ENCODE results near the gene SLC39A11.

SLC39A11 gene

GRCh38 chr17:72877348-72877747 is 215.1 kb downstream of the SLC39A11 start:
- TF ChIP-seq, protein P1, sequence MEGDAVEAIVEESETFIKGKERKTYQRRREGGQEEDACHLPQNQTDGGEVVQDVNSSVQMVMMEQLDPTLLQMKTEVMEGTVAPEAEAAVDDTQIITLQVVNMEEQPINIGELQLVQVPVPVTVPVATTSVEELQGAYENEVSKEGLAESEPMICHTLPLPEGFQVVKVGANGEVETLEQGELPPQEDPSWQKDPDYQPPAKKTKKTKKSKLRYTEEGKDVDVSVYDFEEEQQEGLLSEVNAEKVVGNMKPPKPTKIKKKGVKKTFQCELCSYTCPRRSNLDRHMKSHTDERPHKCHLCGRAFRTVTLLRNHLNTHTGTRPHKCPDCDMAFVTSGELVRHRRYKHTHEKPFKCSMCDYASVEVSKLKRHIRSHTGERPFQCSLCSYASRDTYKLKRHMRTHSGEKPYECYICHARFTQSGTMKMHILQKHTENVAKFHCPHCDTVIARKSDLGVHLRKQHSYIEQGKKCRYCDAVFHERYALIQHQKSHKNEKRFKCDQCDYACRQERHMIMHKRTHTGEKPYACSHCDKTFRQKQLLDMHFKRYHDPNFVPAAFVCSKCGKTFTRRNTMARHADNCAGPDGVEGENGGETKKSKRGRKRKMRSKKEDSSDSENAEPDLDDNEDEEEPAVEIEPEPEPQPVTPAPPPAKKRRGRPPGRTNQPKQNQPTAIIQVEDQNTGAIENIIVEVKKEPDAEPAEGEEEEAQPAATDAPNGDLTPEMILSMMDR (conservative IDR thresholded peaks at IDR 0.05; ENCODE audit: low read length) = no peak
- no peak for DNase-seq (ENCODE audit: low read depth)
- no peak overlapping the region for H3K4me3 ChIP-seq (ENCODE audit: low read length)

DNA sequence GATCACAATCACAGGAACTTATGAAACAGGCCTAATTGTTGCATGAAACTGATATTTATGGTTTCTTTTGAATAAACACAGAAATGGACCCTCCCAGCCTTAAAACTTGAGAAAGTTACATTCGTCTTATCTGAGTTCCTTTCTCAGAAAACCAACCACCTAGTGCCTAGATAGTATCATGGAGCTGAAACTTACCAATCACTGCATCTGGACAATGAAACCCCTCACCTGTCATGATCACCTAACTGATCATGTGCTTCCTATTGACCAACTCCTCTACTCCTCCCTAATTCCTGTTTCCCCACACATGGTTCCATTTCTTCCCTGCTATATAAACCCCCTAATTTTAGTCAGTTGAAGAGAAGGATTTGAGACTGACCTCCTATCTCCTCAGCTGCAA is 216.1 kb downstream of the SLC39A11 start:
- TF ChIP-seq, protein P1 (conservative IDR thresholded peaks at IDR 0.05; ENCODE audit: low read length) = no peak
- DNase-seq (ENCODE audit: low read depth) = no peak
- no peak overlapping the region for H3K4me3 ChIP-seq (ENCODE audit: low read length)

DNA sequence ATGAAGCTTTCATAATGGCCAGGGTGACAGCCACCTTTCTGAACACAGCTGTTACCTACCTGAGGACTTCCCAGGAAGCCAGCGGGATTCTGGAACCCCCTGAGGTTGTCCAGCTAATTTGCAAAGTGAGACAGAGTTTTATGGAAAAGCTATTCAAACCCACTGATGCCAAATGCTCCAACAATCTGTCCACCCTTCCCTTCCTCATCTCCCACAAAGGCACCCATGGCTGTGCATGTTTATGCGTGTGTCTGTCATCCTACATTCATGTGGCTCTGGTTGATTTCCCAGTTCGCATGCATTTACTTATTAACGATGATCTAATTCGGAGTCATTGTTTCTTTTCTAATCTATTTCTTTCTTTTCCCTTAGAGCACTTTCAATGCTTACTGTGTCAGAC is 217.1 kb downstream of the SLC39A11 start:
- DNase-seq (ENCODE audit: low read depth) = no peak
- H3K4me3 ChIP-seq (ENCODE audit: low read length) = no peak overlapping the region
- TF ChIP-seq, protein P1 (conservative IDR thresholded peaks at IDR 0.05; ENCODE audit: low read length) = no peak

DNA sequence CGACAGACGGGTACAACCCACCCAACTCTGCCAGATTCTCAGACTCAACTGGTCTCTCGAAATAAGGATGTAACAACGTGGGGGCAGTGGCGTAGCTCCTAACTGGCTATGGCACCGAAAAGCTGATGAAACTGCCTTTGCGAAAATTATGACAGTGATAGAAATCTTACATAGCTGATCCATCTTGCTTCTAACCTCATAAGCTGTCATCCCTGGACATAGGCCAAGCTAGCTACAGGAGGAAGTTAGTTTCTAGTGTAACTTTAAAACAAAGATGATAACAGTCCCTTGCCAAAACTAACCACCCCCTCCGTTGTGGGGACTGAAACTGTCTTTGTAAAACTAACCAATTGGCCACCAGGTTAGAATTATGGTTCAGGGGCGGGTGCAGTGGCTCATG is 220.1 kb downstream of the SLC39A11 start:
- TF ChIP-seq, protein P1 (conservative IDR thresholded peaks at IDR 0.05; ENCODE audit: low read length) = no peak
- no peak for DNase-seq (ENCODE audit: low read depth)
- H3K4me3 ChIP-seq (ENCODE audit: low read length) = no peak overlapping the region

- no peak overlapping the region for H3K4me3 ChIP-seq (ENCODE audit: low read length)
- TF ChIP-seq, protein P1 (conservative IDR thresholded peaks at IDR 0.05; ENCODE audit: low read length) = no peak
- no peak for DNase-seq (ENCODE audit: low read depth)
These were observed 222.0 kb downstream of the SLC39A11 start for GRCh38 chr17:72870367-72870985.

GRCh38 chr17:72869630-72870029 is 222.9 kb downstream of the SLC39A11 start:
- no peak overlapping the region for H3K4me3 ChIP-seq (ENCODE audit: low read length)
- DNase-seq (ENCODE audit: low read depth) = no peak
- TF ChIP-seq, protein P1 (conservative IDR thresholded peaks at IDR 0.05; ENCODE audit: low read length) = no peak

- no peak for DNase-seq (ENCODE audit: low read depth)
- H3K4me3 ChIP-seq (ENCODE audit: low read length) = no peak overlapping the region
- TF ChIP-seq, protein P1 (conservative IDR thresholded peaks at IDR 0.05; ENCODE audit: low read length) = no peak
These were observed 226.5 kb downstream of the SLC39A11 start for GRCh38 chr17:72865954-72866353.
